IPS DF 6.9 (cell line): ENCODE results near the gene RAB5B.

Experiments used
- DNase-seq: peaks from one replicate; pipeline ENCODE4 v3.0.0-alpha.2; 2013; ENCODE audit warnings: low read depth, low spot score
- H3K27ac ChIP-seq: one replicate; pipeline ENCODE4 v1.5.1; 2013; ENCODE audit warnings: low read length, control low read depth
- H3K27me3 ChIP-seq: 2 replicates; pipeline ENCODE4 v1.6.1; 2013; ENCODE audit warnings: mild to moderate bottlenecking, low read length; ENCODE audit not compliant: control insufficient read depth, insufficient read depth
- H3K36me3 ChIP-seq: 2 replicates; pipeline ENCODE4 v1.6.1; 2013; ENCODE audit warnings: low read length; ENCODE audit not compliant: control insufficient read depth, insufficient read depth
- H3K4me1 ChIP-seq: 2 replicates; pipeline ENCODE4 v1.6.1; 2013; ENCODE audit warnings: low read length; ENCODE audit not compliant: control insufficient read depth, insufficient read depth
- H3K4me3 ChIP-seq: 2 replicates; pipeline ENCODE4 v1.5.1; 2013; ENCODE audit warnings: mild to moderate bottlenecking, low read length
- H3K9me3 ChIP-seq: 2 replicates; pipeline ENCODE4 v1.6.1; 2013; ENCODE audit warnings: low read length, inconsistent platforms; ENCODE audit not compliant: control insufficient read depth, insufficient read depth
- WGBS: extraction: QIAGEN DNeasy Blood & Tissue Kit; methylation state at CpG from one replicate; pipeline ENCODE4 v1.1.7; 2013; ENCODE audit warnings: mixed read lengths, missing lambda C conversion rate; ENCODE audit not compliant: insufficient read length, insufficient coverage; 5-methylcytosine and 5-hydroxymethylcytosine counted together

The RAB5B gene, protein sequence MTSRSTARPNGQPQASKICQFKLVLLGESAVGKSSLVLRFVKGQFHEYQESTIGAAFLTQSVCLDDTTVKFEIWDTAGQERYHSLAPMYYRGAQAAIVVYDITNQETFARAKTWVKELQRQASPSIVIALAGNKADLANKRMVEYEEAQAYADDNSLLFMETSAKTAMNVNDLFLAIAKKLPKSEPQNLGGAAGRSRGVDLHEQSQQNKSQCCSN

GRCh38 chr12:55973599-55974307 lies at the start of gene RAB5B:
Gene RAB5B, plus strand, starts transcription at chr12:55974078. Its CDS starts 12,883 bp downstream, at chr12:55986961.
- DNase-seq: peak; percentile 100
- H3K9me3 ChIP-seq: no peaks in the 10 kb centered on the region
- no CpG with 5 or more reads among the region's 39 CpGs for WGBS
- H3K4me1 ChIP-seq: peaks cover 2% of the 10 kb centered on the region; the same call in 1 of the 2 replicates
- H3K27ac ChIP-seq: no peak within 1 kb of the TSS
- H3K27me3 ChIP-seq: no peaks in the 10 kb centered on the region
- peaks cover 8% of the 10 kb centered on the region; the same call in 1 of the 2 replicates for H3K36me3 ChIP-seq
- peak within 1 kb of the TSS; percentile 76 for H3K4me3 ChIP-seq

DNA sequence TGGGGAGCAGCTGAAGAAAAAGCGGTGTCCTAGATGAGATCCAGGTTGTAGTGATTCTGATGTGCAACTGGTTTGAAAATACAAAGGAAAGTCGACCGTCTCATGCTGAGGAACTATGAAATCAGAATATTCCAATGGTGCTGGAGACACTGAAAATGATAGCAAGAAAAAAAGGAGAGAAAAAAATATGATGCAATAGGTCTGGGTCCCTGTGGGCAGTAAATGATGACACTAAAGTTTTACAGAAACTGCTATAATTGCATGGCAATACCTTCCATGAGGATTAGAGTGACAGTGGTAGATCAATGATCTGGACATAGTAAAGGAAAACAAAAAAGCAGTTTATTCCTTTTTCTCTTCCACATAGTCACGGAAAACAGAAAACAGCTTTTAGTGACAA lies 48.5 kb upstream of the RAB5B start:
- no peak for DNase-seq
- H3K27ac ChIP-seq: no peak overlapping the region
- no peaks in the 10 kb centered on the region for H3K27me3 ChIP-seq
- no peaks in the 10 kb centered on the region for H3K9me3 ChIP-seq
- H3K4me1 ChIP-seq: no peaks in the 10 kb centered on the region
- WGBS: no CpG with 5 or more reads among the region's 4 CpGs
- H3K36me3 ChIP-seq: no peaks in the 10 kb centered on the region; the same call in 1 of the 2 replicates
- H3K4me3 ChIP-seq: no peak overlapping the region

DNA sequence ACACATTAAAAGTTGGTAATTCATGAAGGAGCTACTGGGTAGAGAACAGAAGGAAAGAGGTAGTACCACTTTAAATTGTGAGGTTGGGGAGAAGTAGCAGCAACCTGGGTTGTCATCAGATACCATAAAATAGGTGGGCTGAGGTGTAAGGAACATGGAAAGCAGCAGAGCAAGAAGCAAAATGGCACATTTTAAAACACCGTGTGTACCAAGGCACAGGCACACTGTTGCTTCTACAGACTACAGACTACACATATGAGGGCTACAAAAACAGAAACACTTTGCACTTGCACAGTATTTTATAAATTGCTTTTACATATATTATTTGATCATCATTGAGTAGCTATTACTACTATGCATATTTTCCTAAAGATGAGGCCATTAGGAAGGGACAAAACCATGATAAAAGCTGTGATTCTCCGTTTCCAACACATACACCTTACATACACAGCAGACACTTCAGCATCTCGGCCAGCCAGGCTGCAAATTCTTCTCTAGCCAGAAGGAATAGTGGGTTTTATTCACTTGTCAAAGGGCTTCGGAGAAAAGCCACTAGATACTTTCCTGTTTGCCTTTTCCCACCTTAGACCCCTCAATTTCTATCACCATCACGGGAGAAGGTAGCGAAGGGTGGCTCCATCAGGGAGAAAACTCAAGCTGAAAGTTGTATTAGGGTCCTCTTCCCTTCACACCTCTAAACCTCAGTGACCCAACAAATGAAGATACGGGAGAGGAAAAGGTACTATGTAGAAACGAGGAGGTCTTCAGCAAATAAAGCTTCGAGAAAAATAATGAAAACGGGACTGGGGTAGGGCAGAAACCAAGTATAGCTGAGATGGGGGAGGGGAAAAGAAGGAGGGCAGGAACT lies 47.8 kb upstream of the RAB5B start:
- Histone ChIP-seq H3K36me3 (no peaks in the 10 kb centered on the region; the same call in 1 of the 2 replicates), H3K27me3 (no peaks in the 10 kb centered on the region), H3K4me1 (peaks cover 1% of the 10 kb centered on the region), H3K9me3 (no peaks in the 10 kb centered on the region), H3K4me3 (peak overlapping the region; percentile 82; the same call in 1 of the 2 replicates), H3K27ac (no peak overlapping the region)
- DNase-seq: no peak
- WGBS: no CpG with 5 or more reads among the region's 10 CpGs

GRCh38 chr12:55926738-55927587 lies 46.9 kb upstream of the RAB5B start:
- DNase-seq: peak; percentile 83
- no CpG with 5 or more reads among the region's 42 CpGs for WGBS
- no peaks in the 10 kb centered on the region; the same call in 1 of the 2 replicates for H3K36me3 ChIP-seq
- peak overlapping the region; percentile 57 for H3K27ac ChIP-seq
- H3K4me1 ChIP-seq: peaks cover 5% of the 10 kb centered on the region
- H3K4me3 ChIP-seq: peak overlapping the region; percentile 82
- no peaks in the 10 kb centered on the region for H3K9me3 ChIP-seq
- no peaks in the 10 kb centered on the region for H3K27me3 ChIP-seq

DNA sequence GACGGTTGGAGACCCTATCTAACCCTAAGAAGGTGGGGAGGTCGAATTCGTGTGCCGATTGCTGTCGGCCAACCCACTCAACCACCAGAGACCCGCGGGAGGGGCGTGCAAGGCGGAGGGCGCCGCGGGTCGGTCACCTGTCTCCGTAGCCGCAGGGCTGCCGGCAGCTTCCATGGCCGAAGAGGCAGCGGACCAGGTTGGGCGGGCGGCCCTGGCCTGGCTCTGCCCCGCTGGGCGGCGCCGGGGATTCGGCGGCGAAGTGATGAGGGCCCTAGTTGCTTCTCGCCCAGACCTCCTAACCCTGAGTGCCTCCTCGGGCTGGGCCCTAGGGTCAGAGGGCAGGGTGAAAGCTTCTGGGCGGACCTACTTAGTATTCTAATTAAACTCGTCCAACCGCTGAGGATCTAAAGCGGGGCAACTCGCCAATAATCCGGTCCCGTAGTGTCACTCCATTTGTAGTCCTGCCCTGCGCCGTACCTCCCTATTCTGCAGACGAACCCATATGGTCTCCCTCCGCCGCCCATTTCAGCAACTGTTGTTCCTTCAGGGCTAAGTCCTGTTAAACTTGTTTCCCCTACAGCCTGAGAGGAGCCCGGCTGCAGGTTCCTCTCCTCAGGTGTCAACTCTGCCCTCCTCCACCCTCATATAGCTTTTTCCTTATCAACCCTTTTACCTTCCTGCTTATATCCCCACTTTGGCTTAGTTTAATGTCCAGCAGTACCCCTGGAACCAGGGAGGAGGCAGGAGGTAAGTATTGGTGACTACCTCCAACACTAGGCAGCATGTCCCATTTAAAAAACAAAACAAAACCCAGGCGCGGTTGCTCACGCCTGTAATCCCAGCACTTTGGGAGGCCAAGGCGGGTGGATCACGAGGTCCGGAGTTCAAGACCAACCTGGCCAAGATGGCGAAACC lies 46.0 kb upstream of the RAB5B start, which contains the start of gene PYM1:
Gene PYM1, minus strand, starts transcription at position 307 of the 915 bp plus-strand sequence. Its CDS starts 133 bp downstream, at position 174.
- WGBS: no CpG with 5 or more reads among the region's 49 CpGs
- Histone ChIP-seq H3K27ac (peak within 1 kb of the TSS; percentile 57), H3K4me1 (peaks cover 5% of the 10 kb centered on the region), H3K4me3 (peak within 1 kb of the TSS; percentile 82), H3K36me3 (no peaks in the 10 kb centered on the region), H3K27me3 (no peaks in the 10 kb centered on the region), H3K9me3 (no peaks in the 10 kb centered on the region)
- peak; percentile 88 for DNase-seq

GRCh38 chr12:55929306-55929791 lies 44.5 kb upstream of the RAB5B start:
- WGBS: no CpG with 5 or more reads among the region's 8 CpGs
- Histone ChIP-seq H3K27ac (no peak overlapping the region), H3K4me3 (no peak overlapping the region), H3K9me3 (no peaks in the 10 kb centered on the region), H3K27me3 (no peaks in the 10 kb centered on the region), H3K36me3 (no peaks in the 10 kb centered on the region), H3K4me1 (peaks cover 5% of the 10 kb centered on the region)
- no peak for DNase-seq

GRCh38 chr12:55930771-55931316 lies 43.0 kb upstream of the RAB5B start, which contains the start of gene DGKA:
Gene DGKA, plus strand, starts transcription at chr12:55931162. Its CDS starts 5,342 bp downstream, at chr12:55936504.
- Histone ChIP-seq H3K36me3 (no peaks in the 10 kb centered on the region), H3K27me3 (no peaks in the 10 kb centered on the region), H3K4me1 (peaks cover 5% of the 10 kb centered on the region), H3K4me3 (peak within 1 kb of the TSS; percentile 66; the same call in 1 of the 2 replicates), H3K9me3 (no peaks in the 10 kb centered on the region), H3K27ac (no peak within 1 kb of the TSS)
- WGBS: no CpG with 5 or more reads among the region's 3 CpGs
- DNase-seq: no peak

- H3K9me3 ChIP-seq: no peaks in the 10 kb centered on the region
- no CpG with 5 or more reads among the region's 10 CpGs for WGBS
- H3K27me3 ChIP-seq: no peaks in the 10 kb centered on the region
- H3K36me3 ChIP-seq: no peaks in the 10 kb centered on the region
- H3K4me1 ChIP-seq: peaks cover 5% of the 10 kb centered on the region
- H3K4me3 ChIP-seq: peak overlapping the region; percentile 66; the same call in 1 of the 2 replicates
- no peak for DNase-seq
- H3K27ac ChIP-seq: no peak overlapping the region
These were observed 42.5 kb upstream of the RAB5B start for GRCh38 chr12:55931317-55931779.
